Measurements from ENCODE around the gene RAB35. TPM values are rescaled to one million over a fixed set of nuclear protein-coding genes. Genes with fewer than 3 reads are reported as not detected.
A peak's percentile ranks its signal among the peaks of the same experiment; 100 is the strongest.

The RAB35 gene
- total RNA-seq, 2 donors from 2014 or later, result 66.2 to 78.9 TPM

DNA sequence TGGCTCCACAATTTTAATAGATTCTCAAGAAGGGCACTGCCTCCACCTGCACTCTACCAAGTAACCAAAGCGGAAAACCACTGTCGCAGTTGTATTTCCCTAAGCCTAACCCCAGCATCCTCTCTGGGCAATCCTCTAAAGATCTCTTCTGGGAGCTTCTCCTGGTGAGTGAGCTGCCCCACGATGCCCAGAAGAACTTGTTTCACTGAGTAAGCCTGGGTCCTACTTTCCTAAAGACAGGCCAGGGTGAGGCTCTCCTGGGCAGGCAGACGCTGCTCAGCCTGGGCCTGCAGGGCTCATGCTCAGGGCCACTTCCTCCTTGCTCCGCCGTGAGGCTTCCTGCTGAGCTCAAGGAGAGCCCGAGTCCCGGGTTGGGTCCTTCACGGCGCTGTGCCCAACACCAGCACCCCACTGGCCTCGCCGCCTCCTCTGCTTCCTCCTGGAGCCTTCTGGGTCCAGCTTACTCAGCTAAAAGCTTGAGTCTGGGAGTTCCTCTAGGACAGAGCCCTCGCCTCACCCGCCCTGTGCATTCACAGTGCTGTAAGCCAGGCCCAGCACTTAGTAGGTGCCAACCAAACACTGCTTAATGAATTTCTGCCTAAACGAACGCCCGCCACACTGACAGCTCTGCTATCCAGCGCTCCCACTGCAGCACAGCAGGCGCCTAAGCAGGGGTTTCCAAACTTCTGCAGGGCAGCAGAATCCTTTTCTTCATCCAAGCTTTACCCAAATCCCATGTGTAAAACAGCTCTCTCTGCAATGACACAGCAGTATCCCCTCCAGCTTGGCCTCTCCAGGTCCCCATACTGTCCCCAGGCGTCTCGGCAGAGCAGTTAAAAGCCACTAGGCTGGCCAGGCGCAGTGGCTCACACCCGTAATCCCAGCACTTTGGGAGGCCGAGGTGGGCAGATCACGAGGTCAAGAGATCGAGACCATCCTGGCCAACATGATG, 5.7 kb downstream of the RAB35 start:
- Mint-ChIP-seq H3K27me3 (ENCODE audit: low read depth) (no peaks in the 10 kb centered on the region), H3K27ac (peak overlapping the region; percentile 84), H3K4me3 (peak overlapping the region; percentile 68 to 84), H3K36me3 (ENCODE audit: insufficient read depth in 2 of 2) (peaks cover 11 to 23% of the 10 kb centered on the region in 2 donors), H3K4me1 (ENCODE audit: low read depth) (peaks cover 67% of the 10 kb centered on the region), H3K9me3 (no peaks in the 10 kb centered on the region)
- DNase-seq (peak; percentile 47 to 57), ATAC-seq (replicated peaks in 1 of 2) (peak; percentile 77 to 87)

DNA sequence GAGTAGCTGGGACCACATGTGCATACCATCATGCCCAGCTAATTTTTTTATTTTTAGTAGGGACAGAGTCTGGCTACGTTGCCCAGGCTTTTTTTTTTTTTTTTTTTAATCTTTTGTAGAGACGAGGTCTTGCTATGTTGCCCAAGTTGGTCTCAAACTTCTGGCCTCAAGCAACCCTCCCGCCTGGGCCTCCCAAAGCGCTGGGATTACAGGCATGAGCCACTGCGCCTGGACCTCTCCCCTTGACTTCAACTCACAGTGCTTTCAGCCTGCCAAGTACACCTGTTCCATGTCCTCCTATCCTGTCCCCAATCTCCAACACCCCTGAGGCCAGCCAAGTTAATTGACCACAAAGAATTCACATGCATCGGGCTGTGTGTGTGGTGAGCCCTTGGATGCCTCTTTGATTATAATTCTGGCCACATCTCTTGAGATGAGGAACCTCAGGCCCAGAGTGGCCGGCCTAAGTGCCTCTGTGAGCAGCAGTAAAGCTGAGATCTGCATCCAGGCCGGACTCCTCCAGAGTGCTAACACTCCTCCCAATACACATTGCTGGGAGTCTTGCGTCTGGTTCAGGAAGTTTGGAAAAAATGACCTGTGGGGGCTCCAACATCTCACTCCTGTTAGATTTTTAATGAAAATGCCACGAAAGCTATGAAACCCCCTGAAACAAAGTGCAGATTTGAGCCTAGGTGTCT, 6.8 kb downstream of the RAB35 start:
- peaks cover 4 to 25% of the 10 kb centered on the region in 2 donors for H3K36me3 Mint-ChIP-seq (ENCODE audit: insufficient read depth in 2 of 2)
- H3K4me1 Mint-ChIP-seq (ENCODE audit: low read depth), result peaks cover 62% of the 10 kb centered on the region
- H3K4me3 Mint-ChIP-seq, result peak overlapping the region in 1 of 2 donors; percentile 47
- no peak for DNase-seq
- ATAC-seq (replicated peaks in 1 of 2), result no peak
- H3K27me3 Mint-ChIP-seq (ENCODE audit: low read depth), result no peaks in the 10 kb centered on the region
- no peaks in the 10 kb centered on the region for H3K9me3 Mint-ChIP-seq
- H3K27ac Mint-ChIP-seq, result peak overlapping the region; percentile 37

DNA sequence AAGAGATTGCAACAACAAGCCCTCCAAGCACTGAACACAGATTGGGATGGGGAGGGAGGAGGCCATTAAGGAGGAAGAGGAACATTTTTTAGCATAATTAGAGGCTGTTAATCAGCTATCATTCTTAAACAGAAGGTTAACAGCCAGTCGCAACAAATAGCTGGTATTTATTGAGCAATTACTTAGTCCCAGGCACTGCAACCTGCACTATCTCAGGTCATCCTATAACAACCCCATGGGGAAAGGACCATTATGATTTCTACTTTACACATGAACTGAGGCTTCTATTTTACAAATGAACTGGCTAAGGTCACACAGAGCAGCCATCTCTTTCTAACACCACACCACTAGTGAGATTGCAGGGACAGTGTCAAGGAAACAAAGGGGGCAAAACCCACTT, 10.4 kb downstream of the RAB35 start:
- no peaks in the 10 kb centered on the region for H3K27me3 Mint-ChIP-seq (ENCODE audit: low read depth)
- H3K9me3 Mint-ChIP-seq, result no peaks in the 10 kb centered on the region
- H3K27ac Mint-ChIP-seq, result no peak overlapping the region
- no peak overlapping the region for H3K4me3 Mint-ChIP-seq
- peaks cover 2 to 14% of the 10 kb centered on the region in 2 donors for H3K36me3 Mint-ChIP-seq (ENCODE audit: insufficient read depth in 2 of 2)
- peaks cover 50% of the 10 kb centered on the region for H3K4me1 Mint-ChIP-seq (ENCODE audit: low read depth)
- ATAC-seq (replicated peaks in 1 of 2), result no peak
- DNase-seq, result no peak

DNA sequence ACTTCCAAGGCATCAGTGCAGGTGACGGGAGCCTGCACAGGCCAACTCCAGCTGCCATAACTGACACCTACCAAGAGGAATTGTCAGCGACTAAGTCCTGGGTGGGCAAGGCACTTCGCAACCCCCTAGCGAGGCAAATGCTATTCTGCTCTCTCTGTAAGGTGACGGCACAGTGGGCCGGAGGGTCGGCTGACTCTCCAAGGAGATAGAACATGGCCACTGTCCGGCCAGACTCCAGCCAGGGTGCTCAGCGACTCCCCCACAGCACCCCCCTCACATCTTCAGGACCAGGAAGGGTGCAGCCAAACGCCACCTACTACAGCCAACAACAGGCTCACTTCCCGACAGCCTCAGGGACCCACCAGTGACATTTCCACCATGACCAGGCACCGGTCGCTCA, 13.2 kb downstream of the RAB35 start:
- H3K4me3 Mint-ChIP-seq, result no peak overlapping the region

DNA sequence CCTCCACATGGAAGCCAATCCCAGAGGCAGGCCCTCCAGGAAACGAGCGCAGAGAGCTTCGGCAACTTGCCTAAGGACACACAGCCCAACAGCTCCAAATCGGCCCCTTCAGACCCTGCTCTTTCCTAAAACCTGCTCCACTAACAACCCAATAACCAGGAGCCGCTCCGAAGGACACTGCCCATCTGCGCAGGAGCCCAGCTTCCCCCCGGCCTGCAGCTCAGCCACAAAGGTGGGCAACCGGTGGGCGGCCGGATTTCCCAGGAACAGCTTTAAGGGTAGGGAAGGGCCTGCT, 13.6 kb downstream of the RAB35 start:
- H3K27ac Mint-ChIP-seq, result no peak overlapping the region
- H3K9me3 Mint-ChIP-seq, result no peaks in the 10 kb centered on the region
- H3K4me3 Mint-ChIP-seq, result no peak overlapping the region
- H3K4me1 Mint-ChIP-seq (ENCODE audit: low read depth), result peaks cover 26% of the 10 kb centered on the region
- ATAC-seq (replicated peaks in 1 of 2) (no peak), DNase-seq (no peak)
- H3K27me3 Mint-ChIP-seq (ENCODE audit: low read depth), result no peaks in the 10 kb centered on the region
- H3K36me3 Mint-ChIP-seq (ENCODE audit: insufficient read depth in 2 of 2), result peaks cover 2 to 12% of the 10 kb centered on the region in 2 donors

More for the DNA sequence above, 13.2 kb downstream of the RAB35 start:
- Mint-ChIP-seq H3K9me3 (no peaks in the 10 kb centered on the region), H3K27ac (no peak overlapping the region), H3K27me3 (ENCODE audit: low read depth) (no peaks in the 10 kb centered on the region), H3K4me1 (ENCODE audit: low read depth) (peaks cover 30% of the 10 kb centered on the region), H3K36me3 (ENCODE audit: insufficient read depth in 2 of 2) (peaks cover 2 to 10% of the 10 kb centered on the region in 2 donors)
- ATAC-seq (replicated peaks in 1 of 2) (no peak), DNase-seq (no peak)

DNA sequence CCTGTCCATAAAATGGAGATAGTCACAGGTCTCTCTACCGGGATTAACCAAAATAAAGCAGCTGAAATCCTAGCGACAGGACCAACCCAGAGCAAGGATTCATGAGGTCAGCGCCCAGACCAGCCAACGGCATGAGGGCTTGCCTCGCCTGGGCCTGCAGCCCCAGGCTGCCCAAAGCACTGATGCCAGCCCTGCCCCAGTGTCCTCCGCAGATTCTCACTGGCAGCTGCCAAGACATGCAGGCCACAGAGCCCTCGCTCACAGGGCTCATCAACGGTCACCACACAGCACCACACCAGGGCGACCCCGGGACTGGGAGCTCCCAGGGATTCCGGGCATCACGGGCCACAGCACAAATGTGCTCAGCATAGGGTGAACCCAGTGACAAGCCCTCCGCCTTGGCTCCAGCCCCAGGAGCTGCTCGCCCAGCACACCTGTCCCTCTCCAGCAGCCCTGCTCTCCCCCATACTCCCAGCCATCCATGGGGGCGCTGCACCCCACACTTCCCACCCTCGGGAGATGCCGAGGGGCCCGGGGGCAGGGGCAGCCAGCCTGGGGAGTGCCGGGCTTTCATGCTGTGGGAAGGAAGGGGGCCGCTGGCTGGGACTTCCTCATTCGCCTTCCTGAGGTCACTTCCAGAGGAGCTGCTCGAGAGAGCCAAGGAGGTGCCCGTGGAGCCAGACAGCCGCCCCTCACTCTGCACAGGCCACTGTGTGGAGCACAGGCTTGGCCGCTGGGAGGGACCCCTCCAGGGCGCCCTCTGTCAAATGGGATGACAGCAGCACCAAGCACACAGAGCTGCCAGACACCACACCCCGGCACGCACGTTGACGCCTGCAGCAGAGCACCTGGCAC, 14.1 kb downstream of the RAB35 start:
- no peaks in the 10 kb centered on the region for H3K9me3 Mint-ChIP-seq
- peak in 1 of 2 donors; percentile 3 for ATAC-seq (replicated peaks in 1 of 2)
- peak overlapping the region in 1 of 2 donors; percentile 40 for H3K4me3 Mint-ChIP-seq
- no peaks in the 10 kb centered on the region for H3K27me3 Mint-ChIP-seq (ENCODE audit: low read depth)
- peak overlapping the region; percentile 48 for H3K27ac Mint-ChIP-seq
- H3K36me3 Mint-ChIP-seq (ENCODE audit: insufficient read depth in 2 of 2), result peaks cover 2 to 13% of the 10 kb centered on the region in 2 donors
- no peak for DNase-seq
- peaks cover 23% of the 10 kb centered on the region for H3K4me1 Mint-ChIP-seq (ENCODE audit: low read depth)

DNA sequence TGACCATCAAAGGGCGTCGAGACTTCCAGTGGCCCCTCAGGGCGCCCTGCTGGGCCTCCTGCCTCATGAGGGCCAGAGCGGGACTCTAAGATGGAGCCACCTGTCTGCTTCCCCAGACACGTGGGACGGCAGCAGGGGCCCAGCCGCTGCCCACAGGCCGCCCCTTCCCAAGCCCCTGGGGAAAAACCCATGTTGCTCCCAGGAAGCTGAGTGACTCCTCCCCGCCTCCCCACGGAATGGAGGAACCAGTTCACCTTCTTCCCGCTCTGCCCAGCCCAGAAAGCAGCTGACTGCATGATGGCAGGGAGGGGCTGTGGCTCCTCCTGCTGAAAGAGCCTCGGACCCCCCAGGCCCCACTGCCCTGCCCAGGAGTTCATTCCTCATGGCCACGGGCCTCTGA, 14.9 kb downstream of the RAB35 start:
- Mint-ChIP-seq H3K27ac (peak overlapping the region; percentile 48), H3K9me3 (no peaks in the 10 kb centered on the region), H3K4me3 (peak overlapping the region; percentile 34 to 65), H3K4me1 (ENCODE audit: low read depth) (peaks cover 23% of the 10 kb centered on the region), H3K27me3 (ENCODE audit: low read depth) (no peaks in the 10 kb centered on the region), H3K36me3 (ENCODE audit: insufficient read depth in 2 of 2) (peaks cover 2 to 13% of the 10 kb centered on the region in 2 donors)
- ATAC-seq (replicated peaks in 1 of 2) (no peak), DNase-seq (no peak)

DNA sequence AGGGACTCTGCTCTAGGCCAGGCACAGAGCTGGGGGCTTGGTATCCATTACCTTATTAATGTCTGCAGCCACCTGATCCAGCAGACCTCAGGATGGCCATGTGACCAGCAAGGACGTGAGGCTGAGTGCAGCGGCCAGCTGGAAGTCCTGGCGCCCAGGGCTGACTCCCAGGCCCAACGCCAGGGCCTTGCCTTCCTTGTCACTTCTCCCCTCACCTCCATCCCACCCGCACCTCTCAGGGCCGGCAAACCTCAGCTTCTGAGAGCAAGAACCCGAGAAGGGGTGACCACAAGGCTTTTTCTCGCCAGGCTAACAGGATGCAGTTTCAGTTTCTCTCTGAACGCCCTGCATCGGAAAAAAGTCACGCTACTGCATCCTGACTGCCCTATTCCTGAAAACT, 15.4 kb downstream of the RAB35 start:
- Mint-ChIP-seq H3K27ac (peak overlapping the region; percentile 34), H3K4me3 (peak overlapping the region; percentile 34 to 65), H3K27me3 (ENCODE audit: low read depth) (no peaks in the 10 kb centered on the region), H3K4me1 (ENCODE audit: low read depth) (peaks cover 23% of the 10 kb centered on the region), H3K36me3 (ENCODE audit: insufficient read depth in 2 of 2) (peaks cover 2 to 13% of the 10 kb centered on the region in 2 donors), H3K9me3 (no peaks in the 10 kb centered on the region)
- peak in 1 of 2 donors; percentile 19 for ATAC-seq (replicated peaks in 1 of 2)
- no peak for DNase-seq

DNA sequence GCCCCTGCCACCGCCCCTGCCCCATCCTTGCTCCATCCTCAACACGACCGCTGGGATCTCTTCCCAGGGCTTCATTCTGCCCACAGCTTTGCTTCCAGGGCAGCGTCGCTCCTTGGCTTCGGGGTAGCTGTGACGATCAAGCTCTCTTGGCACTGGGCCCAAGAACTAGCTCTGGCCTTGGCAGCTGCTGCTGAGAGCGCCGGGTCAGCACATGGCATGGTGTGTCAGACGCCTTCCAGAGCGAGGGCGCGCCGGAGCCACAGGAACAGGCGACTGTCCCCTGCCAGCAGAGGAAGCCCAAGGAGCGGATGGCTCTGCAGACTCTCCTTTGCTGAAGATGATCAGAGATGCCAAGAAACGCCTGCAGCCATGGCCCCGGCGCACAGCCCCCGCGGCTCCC, 15.9 kb downstream of the RAB35 start:
- Mint-ChIP-seq H3K36me3 (ENCODE audit: insufficient read depth in 2 of 2) (peaks cover 2 to 13% of the 10 kb centered on the region in 2 donors), H3K27ac (no peak overlapping the region), H3K4me1 (ENCODE audit: low read depth) (peaks cover 23% of the 10 kb centered on the region), H3K4me3 (no peak overlapping the region), H3K27me3 (ENCODE audit: low read depth) (no peaks in the 10 kb centered on the region), H3K9me3 (no peaks in the 10 kb centered on the region)
- ATAC-seq (replicated peaks in 1 of 2), result no peak
- no peak for DNase-seq

DNA sequence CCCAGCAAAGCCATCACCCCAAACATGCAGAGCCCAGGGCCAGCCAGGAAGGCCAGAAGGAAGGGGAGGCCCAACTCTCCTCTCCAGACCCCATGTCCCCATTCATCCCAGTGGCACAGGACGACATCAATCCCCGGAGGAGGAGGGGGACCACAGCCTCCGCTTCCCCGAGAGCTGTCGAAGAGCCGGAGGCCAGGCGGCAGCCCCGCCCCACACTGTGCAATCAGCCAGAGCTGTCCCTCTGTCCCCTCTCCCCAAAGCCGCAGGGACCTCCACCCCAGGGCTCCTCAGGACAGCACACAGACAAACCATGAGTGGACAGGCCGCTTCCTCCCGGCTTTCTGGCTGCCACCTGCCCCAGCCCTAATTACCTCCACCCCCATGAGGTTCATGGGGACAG, 16.8 kb downstream of the RAB35 start:
- Mint-ChIP-seq H3K27me3 (ENCODE audit: low read depth) (no peaks in the 10 kb centered on the region), H3K9me3 (no peaks in the 10 kb centered on the region), H3K36me3 (ENCODE audit: insufficient read depth in 2 of 2) (peaks cover 1 to 6% of the 10 kb centered on the region in 2 donors), H3K4me3 (no peak overlapping the region), H3K4me1 (ENCODE audit: low read depth) (peaks cover 17% of the 10 kb centered on the region), H3K27ac (no peak overlapping the region)
- ATAC-seq (replicated peaks in 1 of 2), result no peak
- no peak for DNase-seq

DNA sequence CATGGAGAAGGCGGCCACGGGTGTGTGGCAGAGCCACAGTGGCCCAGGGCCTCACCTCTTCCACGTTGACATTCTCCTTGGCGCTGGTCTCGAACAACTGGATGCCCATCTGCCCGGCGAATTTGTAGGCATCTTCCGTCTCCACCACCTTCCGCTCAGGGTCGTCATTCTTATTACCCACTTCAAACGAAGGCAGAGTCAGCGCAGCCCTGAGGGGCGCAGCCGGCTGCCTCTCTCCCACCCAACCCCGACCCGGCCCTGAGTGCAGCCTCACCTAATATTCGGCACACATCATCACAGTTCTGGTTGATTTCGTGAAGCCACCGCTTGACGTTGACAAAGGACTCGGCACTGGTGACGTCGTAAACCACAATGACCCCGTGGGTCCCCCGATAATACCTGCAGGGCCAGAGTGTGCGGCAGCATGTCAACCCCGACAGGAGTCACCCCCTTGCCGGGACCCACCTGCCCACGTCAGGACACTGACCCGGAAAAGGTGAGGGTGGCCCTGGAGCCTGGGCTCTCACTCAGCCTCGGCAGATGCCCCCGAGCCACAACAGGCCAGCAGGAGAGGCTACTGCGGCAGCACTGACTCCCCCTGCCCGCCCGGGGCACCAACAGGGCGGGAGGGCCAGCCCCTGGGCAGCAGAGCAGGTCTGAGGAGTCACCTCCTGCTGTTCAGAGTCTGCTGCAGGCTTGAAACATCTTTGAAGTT, 17.6 kb downstream of the RAB35 start:
- Mint-ChIP-seq H3K4me1 (ENCODE audit: low read depth) (peaks cover 17% of the 10 kb centered on the region), H3K4me3 (no peak overlapping the region), H3K27ac (no peak overlapping the region), H3K27me3 (ENCODE audit: low read depth) (no peaks in the 10 kb centered on the region), H3K9me3 (no peaks in the 10 kb centered on the region), H3K36me3 (ENCODE audit: insufficient read depth in 2 of 2) (peaks cover 2 to 7% of the 10 kb centered on the region in 2 donors)
- DNase-seq, result no peak
- ATAC-seq (replicated peaks in 1 of 2), result no peak

DNA sequence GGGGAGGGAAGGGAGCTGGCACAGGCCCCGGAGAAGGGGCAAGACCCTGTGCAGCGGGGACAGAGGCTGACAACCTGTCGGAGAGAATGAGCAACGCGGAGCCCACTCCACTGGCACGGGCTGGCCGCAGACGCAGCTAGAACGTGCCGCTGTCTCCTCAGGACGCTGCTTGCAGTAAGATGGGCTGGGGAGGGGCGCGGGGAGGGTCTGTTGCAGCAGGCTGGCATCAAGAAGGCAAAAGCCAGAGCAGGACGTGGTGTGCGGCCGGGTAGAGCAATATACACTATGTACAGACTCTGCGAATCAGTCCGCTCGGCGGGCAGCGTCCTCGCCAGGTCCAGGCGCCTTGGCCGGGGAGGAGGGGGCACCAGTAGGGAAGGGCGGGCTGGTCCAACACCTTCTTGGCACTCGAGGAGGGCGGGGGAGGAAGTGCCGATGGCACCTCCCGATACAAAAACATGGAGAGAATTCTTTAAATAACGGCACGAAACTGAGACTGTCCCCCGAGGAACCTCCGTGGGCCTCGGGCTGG, 19.8 kb downstream of the RAB35 start:
- Mint-ChIP-seq H3K36me3 (ENCODE audit: insufficient read depth in 2 of 2) (peaks cover 2 to 7% of the 10 kb centered on the region in 2 donors), H3K9me3 (no peaks in the 10 kb centered on the region), H3K4me1 (ENCODE audit: low read depth) (peaks cover 6% of the 10 kb centered on the region), H3K27me3 (ENCODE audit: low read depth) (no peaks in the 10 kb centered on the region), H3K4me3 (no peak overlapping the region), H3K27ac (no peak overlapping the region)
- no peak for ATAC-seq (replicated peaks in 1 of 2)
- no peak for DNase-seq

Measured in activated T-cell treated with anti-CD3 and anti-CD28 coated beads, Interleukin-2, amount 50 U/mL, for 72 hours (primary cell).